GM12873 (cell line): ENCODE results near the gene PEX3.

Source experiments
- TF ChIP-seq, protein P1 (sequence below): IDR thresholded peaks from 2 replicates; pipeline ENCODE4 v1.5.1; 2012; ENCODE audit warnings: low read depth, mild to moderate bottlenecking, moderate library complexity, low read length, control low read depth; ENCODE audit not compliant: insufficient read depth; ENCODE audit errors: missing control alignments

PEX3 gene

DNA sequence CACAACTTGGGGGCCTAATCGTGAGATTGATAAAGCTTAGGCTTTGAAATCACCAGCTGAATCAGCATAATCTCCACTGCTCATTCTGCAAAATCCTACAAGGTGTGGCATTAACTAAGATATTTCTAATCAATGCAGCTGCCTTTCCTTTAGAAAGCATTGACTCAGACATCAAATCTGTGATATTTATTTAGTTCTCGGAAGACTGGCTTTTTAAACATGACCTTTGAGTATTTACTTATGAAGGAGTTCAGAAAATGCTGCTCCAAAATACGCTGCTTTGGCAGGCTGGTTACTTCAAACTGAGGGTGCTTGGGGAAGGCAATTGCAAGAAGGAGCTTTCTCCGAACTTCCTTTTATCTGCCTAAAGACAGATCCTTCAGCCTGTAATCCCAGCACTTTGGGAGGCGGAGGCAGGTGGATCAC lies 84.6 kb downstream of the PEX3 start:
- TF ChIP-seq, protein P1, sequence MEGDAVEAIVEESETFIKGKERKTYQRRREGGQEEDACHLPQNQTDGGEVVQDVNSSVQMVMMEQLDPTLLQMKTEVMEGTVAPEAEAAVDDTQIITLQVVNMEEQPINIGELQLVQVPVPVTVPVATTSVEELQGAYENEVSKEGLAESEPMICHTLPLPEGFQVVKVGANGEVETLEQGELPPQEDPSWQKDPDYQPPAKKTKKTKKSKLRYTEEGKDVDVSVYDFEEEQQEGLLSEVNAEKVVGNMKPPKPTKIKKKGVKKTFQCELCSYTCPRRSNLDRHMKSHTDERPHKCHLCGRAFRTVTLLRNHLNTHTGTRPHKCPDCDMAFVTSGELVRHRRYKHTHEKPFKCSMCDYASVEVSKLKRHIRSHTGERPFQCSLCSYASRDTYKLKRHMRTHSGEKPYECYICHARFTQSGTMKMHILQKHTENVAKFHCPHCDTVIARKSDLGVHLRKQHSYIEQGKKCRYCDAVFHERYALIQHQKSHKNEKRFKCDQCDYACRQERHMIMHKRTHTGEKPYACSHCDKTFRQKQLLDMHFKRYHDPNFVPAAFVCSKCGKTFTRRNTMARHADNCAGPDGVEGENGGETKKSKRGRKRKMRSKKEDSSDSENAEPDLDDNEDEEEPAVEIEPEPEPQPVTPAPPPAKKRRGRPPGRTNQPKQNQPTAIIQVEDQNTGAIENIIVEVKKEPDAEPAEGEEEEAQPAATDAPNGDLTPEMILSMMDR = no peak

DNA sequence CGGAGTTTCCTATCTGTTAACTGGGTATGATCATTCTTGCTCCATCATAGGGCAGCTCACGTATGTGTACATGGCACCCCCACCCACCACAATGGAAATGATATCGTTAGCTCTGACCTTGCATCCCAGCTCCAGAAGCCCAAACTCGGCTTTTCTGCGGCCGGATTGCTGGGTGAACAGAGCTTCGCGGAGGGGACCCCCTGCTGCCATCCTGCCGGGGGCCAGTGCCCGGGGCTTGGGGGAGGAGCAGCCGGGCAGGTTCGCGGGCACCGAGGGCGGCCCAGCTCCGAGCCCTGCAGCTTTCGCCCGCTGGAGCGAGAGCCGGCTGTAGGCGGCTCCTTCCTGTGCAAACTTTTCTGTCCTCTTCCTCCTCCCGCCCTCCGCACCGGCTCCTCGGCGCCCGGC lies 85.9 kb downstream of the PEX3 start:
- TF ChIP-seq, protein P1 = no peak

DNA sequence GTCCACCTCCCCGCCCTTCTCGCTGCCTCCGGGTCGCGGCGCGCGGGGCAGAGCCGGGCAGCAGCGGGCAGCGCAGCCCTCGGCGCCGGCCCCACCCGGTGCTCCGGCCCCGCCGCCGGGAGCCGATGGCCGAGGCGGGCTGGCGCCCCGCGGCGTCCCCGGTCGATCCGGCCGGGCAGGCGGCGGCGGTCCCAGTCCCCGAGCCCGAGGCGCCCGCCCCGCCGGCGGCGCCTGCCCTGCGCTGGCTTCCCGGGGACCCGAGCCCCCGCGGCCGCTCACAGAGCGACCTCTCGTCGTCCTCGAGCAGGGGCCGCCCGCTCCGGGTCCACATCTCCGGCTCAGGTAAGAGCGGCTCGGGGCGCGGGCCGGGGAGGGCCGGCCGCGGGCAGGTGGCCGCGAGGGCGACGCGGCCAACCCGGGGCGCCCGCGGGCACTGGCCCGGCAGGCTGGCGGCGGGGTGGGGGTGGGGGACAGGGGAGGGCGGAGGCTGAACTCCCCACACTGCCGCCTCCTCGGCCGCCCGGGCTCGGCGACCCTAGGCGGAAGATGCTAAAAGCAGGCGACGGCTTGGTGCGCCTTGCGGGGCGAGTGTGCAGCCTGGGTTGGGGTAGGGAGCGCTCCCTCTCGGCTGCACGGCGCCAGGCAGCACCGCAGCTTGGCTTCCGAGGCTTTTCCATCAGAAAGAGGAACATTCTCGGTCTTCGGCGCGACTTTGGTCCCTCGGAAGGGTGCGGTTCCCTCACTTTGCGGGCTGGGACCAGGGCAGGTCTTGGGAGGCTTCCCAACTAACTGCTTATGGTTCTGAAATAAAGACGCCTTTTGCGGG lies 86.5 kb downstream of the PEX3 start:
- TF ChIP-seq, protein P1 = peak; percentile 53

DNA sequence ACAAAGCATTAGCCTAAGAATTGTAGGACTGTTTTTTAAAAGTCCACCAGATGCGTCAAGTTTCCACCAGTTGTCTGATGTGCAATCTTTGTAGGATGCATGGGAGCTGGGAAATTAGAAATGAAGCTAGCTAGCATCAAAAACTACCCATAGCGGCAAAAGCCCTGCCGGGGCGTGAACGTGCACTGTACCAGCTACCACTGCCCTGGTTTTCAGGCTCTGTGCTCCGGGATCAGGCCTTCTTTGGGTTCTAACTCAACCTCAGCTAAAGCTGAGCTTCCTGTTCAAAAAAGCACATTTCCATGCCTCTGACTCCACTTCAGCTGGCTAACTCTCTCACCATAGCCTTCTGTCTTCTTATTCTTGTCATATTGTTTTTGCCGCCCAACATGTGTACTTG lies 87.8 kb downstream of the PEX3 start:
- TF ChIP-seq, protein P1 = no peak

DNA sequence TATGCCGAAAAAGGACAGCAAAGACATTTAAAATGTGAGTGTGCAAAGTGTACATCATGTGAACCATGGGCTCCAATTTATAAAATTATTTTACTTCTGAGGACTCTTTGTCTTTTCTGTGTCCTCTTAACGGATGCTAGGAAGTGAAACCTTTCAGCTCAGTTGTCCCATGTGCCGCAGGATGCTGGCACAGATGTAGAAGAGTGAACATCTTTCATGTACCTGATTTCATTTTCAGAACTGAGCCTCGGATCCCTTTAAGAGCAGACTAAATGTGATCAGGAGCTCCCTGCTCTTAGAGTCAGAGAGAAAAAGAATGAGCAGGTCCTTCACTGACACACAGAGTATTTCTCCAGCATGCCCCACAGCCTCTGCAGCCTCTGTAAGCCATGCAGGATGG lies 88.5 kb downstream of the PEX3 start:
- TF ChIP-seq, protein P1 = no peak

DNA sequence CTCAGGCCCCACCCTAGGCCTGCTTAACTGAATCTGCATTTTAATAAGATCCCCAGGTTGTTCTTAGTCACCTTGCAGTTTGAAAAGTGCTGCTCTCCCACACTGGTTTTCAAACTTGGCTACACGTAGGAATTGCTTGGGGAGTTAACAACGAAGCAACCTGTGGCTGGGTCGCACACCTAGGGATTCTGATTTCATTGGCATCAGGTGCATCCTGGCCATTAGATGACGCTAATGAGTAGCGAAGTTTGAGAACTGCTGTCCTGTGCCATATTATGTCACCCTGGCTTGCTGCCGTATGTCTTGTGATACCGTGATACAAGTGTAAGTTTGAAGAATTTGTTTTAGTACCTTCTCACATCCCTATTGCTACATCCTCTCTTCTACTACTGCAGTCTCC lies 89.1 kb downstream of the PEX3 start:
- TF ChIP-seq, protein P1 = no peak

DNA sequence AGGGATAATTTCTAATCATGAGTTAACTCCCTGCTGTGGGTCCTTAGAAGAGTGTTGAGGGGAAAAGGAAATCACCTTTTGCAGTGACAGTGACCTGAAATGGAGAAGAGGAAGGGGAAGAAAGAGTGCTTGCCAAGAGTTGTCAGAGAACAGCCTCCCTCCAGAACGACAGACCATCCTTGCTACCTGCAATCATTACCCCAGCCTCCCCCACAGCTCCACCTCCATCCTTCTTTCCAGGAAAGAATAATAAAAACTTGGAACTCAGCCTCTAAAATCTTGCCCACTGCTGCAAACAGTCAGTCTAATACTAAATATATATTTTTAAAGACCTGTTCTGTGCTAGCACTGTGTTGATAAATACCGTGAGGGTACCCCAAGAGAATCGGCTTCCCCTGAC lies 89.6 kb downstream of the PEX3 start:
- TF ChIP-seq, protein P1 = no peak
